A549 (cell line): ENCODE results near the gene PFDN5. TPM values are rescaled to one million over a fixed set of nuclear protein-coding genes. Genes with fewer than 3 reads are reported as not detected.

Experiments
- ATAC-seq, 2 experiments: fragments of 200-7000 bp in 1 of 2; fragments of >200 bp in 1 of 2; cut with Nextera tagmentation in 1 of 2; cut with Tn5 transposase in 1 of 2; 3 replicates each; pipeline versions ENCODE4 v1.8.0 to v1.9.1; 2018 to 2020; ENCODE audit warnings: mild to moderate bottlenecking in 1 of 2, moderate library complexity in 1 of 2
- CTCF ChIA-PET: fragments of 300-600 bp; sonication (Branson Sonifier 250); formaldehyde crosslinking; extraction: SDS; loops from one replicate; lab custom pipeline; 2021; ENCODE audit warnings: antibody characterized with exemption, inconsistent platforms; lab: Yijun Ruan, JAX
- POLR2A ChIA-PET: fragments of 350-600 bp; formaldehyde crosslinking; extraction: SDS; loops from one replicate; lab custom pipeline; 2021; ENCODE audit warnings: antibody characterized with exemption, inconsistent platforms; lab: Yijun Ruan, JAX
- DNase-seq, 2 experiments: peaks; one replicate each; pipeline versions ENCODE4 v3.0.0 to v3.0.0-alpha.2; 2011 to 2016; ENCODE audit warnings: low read depth in 1 of 2, low spot score in 1 of 2
- FAIRE-seq: peaks from 2 replicates; lab custom pipeline; 2011; peaks lifted over from hg19 to GRCh38; lab: Jason Lieb, UNC
- H3K27ac ChIP-seq, 2 experiments: fragments of >200 bp; sonication (Bioruptor Twin); formaldehyde crosslinking; 3 replicates each; pipeline ENCODE4 v1.5.1; 2016 to 2017
- H3K4me1 ChIP-seq: fragments of >200 bp; sonication (Bioruptor Twin); formaldehyde crosslinking; 3 replicates; pipeline ENCODE4 v1.6.1; 2016
- H3K4me2 ChIP-seq: fragments of >200 bp; sonication (Bioruptor Twin); formaldehyde crosslinking; 3 replicates; pipeline ENCODE4 v1.6.1; 2016
- H3K4me3 ChIP-seq: fragments of >200 bp; sonication (Bioruptor Twin); formaldehyde crosslinking; 3 replicates; pipeline ENCODE4 v1.5.1; 2016
- H3K9me3 ChIP-seq: fragments of >200 bp; sonication (Bioruptor Twin); formaldehyde crosslinking; 3 replicates; pipeline ENCODE4 v1.6.1; 2016
- CHD4 ChIP-seq: fragments of 200-600 bp; sonication (generic); IDR thresholded peaks from 2 replicates; pipeline ENCODE4 v1.6.1; 2016; ENCODE audit warnings: antibody characterized with exemption, mild to moderate bottlenecking, borderline replicate concordance
- EHF ChIP-seq: fragments of 250-450 bp; sonication (Bioruptor Pico); IDR thresholded peaks from 2 replicates; pipeline ENCODE4 v1.5.0; 2020; ENCODE audit warnings: mild to moderate bottlenecking
- EP300 ChIP-seq, 2 experiments: fragments of >200 bp; sonication (Bioruptor Twin); formaldehyde crosslinking; IDR thresholded peaks; 2 replicates in 1 of 2; 3 replicates in 1 of 2; pipeline ENCODE4 v1.6.1; 2016 to 2017
- ESRRA ChIP-seq: fragments of 150-350 bp; IDR thresholded peaks from 2 replicates; pipeline ENCODE4 v1.6.1; 2014; ENCODE audit warnings: mild to moderate bottlenecking, low read length, borderline replicate concordance
- FOSL2 ChIP-seq, 2 experiments: fragments of 450-650 bp in 1 of 2; fragments of >200 bp in 1 of 2; sonication (Bioruptor Twin) in 1 of 2; formaldehyde crosslinking; IDR thresholded peaks; 2 replicates each; pipeline versions ENCODE4 v1.5.0 to v1.6.1; 2016 to 2020; ENCODE audit warnings: mild to moderate bottlenecking in 1 of 2, moderate library complexity in 1 of 2
- FOXS1 ChIP-seq: fragments of 250-450 bp; sonication (Bioruptor Pico); IDR thresholded peaks from 2 replicates; pipeline ENCODE4 v1.5.0; 2020; ENCODE audit warnings: mild to moderate bottlenecking, moderate library complexity
- GATA3 ChIP-seq: IDR thresholded peaks from 2 replicates; pipeline ENCODE4 v1.6.1; 2012; ENCODE audit warnings: borderline replicate concordance
- HDAC2 ChIP-seq: fragments of 200-600 bp; sonication (generic); IDR thresholded peaks from 2 replicates; pipeline ENCODE4 v1.6.1; 2016
- HEYL ChIP-seq: fragments of 250-450 bp; sonication (Bioruptor Pico); IDR thresholded peaks from 2 replicates; pipeline ENCODE4 v1.8.0; 2021; ENCODE audit warnings: mild to moderate bottlenecking, moderate library complexity
- HMGXB4 ChIP-seq: fragments of 250-450 bp; sonication (Bioruptor Pico); IDR thresholded peaks from 2 replicates; pipeline ENCODE4 v1.5.0; 2021; ENCODE audit warnings: mild to moderate bottlenecking, moderate library complexity, borderline replicate concordance
- HOXA7 ChIP-seq: fragments of 250-450 bp; sonication (Bioruptor Pico); IDR thresholded peaks from 2 replicates; pipeline ENCODE4 v1.5.0; 2020; ENCODE audit warnings: mild to moderate bottlenecking, moderate library complexity
- HOXB13 ChIP-seq: fragments of 250-450 bp; sonication (Bioruptor Pico); IDR thresholded peaks from 2 replicates; pipeline ENCODE4 v1.5.0; 2020; ENCODE audit warnings: low read depth, mild to moderate bottlenecking, moderate library complexity
- HOXB5 ChIP-seq: fragments of 250-450 bp; sonication (Bioruptor Pico); IDR thresholded peaks from 2 replicates; pipeline ENCODE4 v1.5.0; 2020; ENCODE audit warnings: mild to moderate bottlenecking, moderate library complexity
- KDM1A ChIP-seq: fragments of 200-600 bp; sonication (generic); IDR thresholded peaks from 2 replicates; pipeline ENCODE4 v1.6.1; 2016; ENCODE audit warnings: low read depth, mild to moderate bottlenecking
- KDM5A ChIP-seq: fragments of 200-600 bp; sonication (generic); IDR thresholded peaks from 2 replicates; pipeline ENCODE4 v1.6.1; 2016; ENCODE audit warnings: antibody characterized with exemption, mild to moderate bottlenecking
- MAZ ChIP-seq: fragments of 150-350 bp; IDR thresholded peaks from 2 replicates; pipeline ENCODE4 v1.6.1; 2014; ENCODE audit warnings: antibody characterized with exemption, low read depth, low read length, borderline replicate concordance
- MYC ChIP-seq: IDR thresholded peaks from 2 replicates; pipeline ENCODE4 v1.6.1; 2012; ENCODE audit warnings: mild to moderate bottlenecking, inconsistent platforms, low read length, improper control_type of control experiment, borderline replicate concordance
- NPAS2 ChIP-seq: fragments of 250-450 bp; sonication (Bioruptor Pico); IDR thresholded peaks from 2 replicates; pipeline ENCODE4 v1.8.0; 2022; ENCODE audit warnings: mild to moderate bottlenecking, moderate library complexity, borderline replicate concordance
- NR3C1 ChIP-seq: fragments of >200 bp; sonication (Bioruptor Twin); formaldehyde crosslinking; IDR thresholded peaks from 3 replicates; pipeline ENCODE4 v1.6.1; 2017
- PBX3 ChIP-seq: IDR thresholded peaks from 2 replicates; pipeline ENCODE4 v1.6.1; 2012
- PHF8 ChIP-seq: fragments of 200-600 bp; sonication (generic); IDR thresholded peaks from 2 replicates; pipeline ENCODE4 v1.6.1; 2016; ENCODE audit warnings: low read depth, mild to moderate bottlenecking, antibody characterized with exemption, moderate library complexity, borderline replicate concordance
- POLR2A ChIP-seq: IDR thresholded peaks from 2 replicates; pipeline ENCODE4 v1.6.1; 2012; ENCODE audit warnings: mild to moderate bottlenecking, low read length
- POLR2AphosphoS2 ChIP-seq: conservative IDR thresholded peaks from 2 replicates; pipeline ENCODE4 v1.6.1; 2012; ENCODE audit warnings: low read length, improper control_type of control experiment, inconsistent platforms
- RAD21 ChIP-seq, 2 experiments: fragments of >200 bp in 1 of 2; sonication (Bioruptor Twin) in 1 of 2; formaldehyde crosslinking in 1 of 2; IDR thresholded peaks in 1 of 2; conservative IDR thresholded peaks in 1 of 2; 2 replicates in 1 of 2; 3 replicates in 1 of 2; pipeline ENCODE4 v1.6.1; 2012 to 2018; ENCODE audit warnings: inconsistent platforms in 1 of 2
- RARB ChIP-seq: fragments of 250-450 bp; sonication (Bioruptor Pico); IDR thresholded peaks from 2 replicates; pipeline ENCODE4 v1.8.0; 2021; ENCODE audit warnings: mild to moderate bottlenecking, moderate library complexity
- RFX5 ChIP-seq: fragments of 450-650 bp; IDR thresholded peaks from 2 replicates; pipeline ENCODE4 v1.7.1; 2014; ENCODE audit warnings: antibody characterized with exemption, mild to moderate bottlenecking, moderate library complexity
- RNF2 ChIP-seq: fragments of 200-600 bp; sonication (generic); IDR thresholded peaks from 2 replicates; pipeline ENCODE4 v1.6.1; 2016; ENCODE audit warnings: low read depth, mild to moderate bottlenecking, antibody characterized with exemption, moderate library complexity, borderline replicate concordance
- SMC3 ChIP-seq: fragments of >200 bp; sonication (Bioruptor Twin); formaldehyde crosslinking; IDR thresholded peaks from 3 replicates; pipeline ENCODE4 v1.6.1; 2018; ENCODE audit warnings: inconsistent platforms
- SREBF2 ChIP-seq: fragments of 450-650 bp; IDR thresholded peaks from 2 replicates; pipeline ENCODE4 v1.6.1; 2014; ENCODE audit warnings: mild to moderate bottlenecking, moderate library complexity
- TFCP2L1 ChIP-seq: fragments of 250-450 bp; sonication (Bioruptor Pico); IDR thresholded peaks from 2 replicates; pipeline ENCODE4 v1.5.0; 2021; ENCODE audit warnings: mild to moderate bottlenecking
- ZSCAN20 ChIP-seq: fragments of 250-450 bp; sonication (Bioruptor Pico); IDR thresholded peaks from 2 replicates; pipeline ENCODE4 v1.8.0; 2022; ENCODE audit warnings: mild to moderate bottlenecking, moderate library complexity
- WGBS: methylation state at CpG from one replicate; pipeline ENCODE4 v1.1.6; 2017; ENCODE audit errors: missing lambda C conversion rate; 5-methylcytosine and 5-hydroxymethylcytosine counted together
- polyA plus RNA-seq, 4 experiments: library from polyadenylated mRNA; depleted of rRNA in 3 of 4; stranded (reverse); fragments of >200 nt; fragmentation: RNase III in 1 of 4; extraction: RNeasy Plus Mini Kit Qiagen cat#74134 plus additional on column Dnase treatment in 1 of 4; gene quantifications; 2 replicates in 3 of 4; 3 replicates in 1 of 4; pipeline ENCODE4 v1.2.3, GENCODE V29; 2011 to 2017
- TF ChIP-seq, protein P1 (sequence below): fragments of >200 bp; sonication (Bioruptor Twin); formaldehyde crosslinking; IDR thresholded peaks from 2 replicates; pipeline ENCODE4 v1.6.1; 2016
- TF ChIP-seq, protein P2 (sequence below): IDR thresholded peaks from 2 replicates; pipeline ENCODE4 v1.6.1; 2012; ENCODE audit warnings: low read depth, borderline replicate concordance
- TF ChIP-seq, protein P3 (sequence below): IDR thresholded peaks from 2 replicates; pipeline ENCODE4 v1.6.1; 2012
- TF ChIP-seq, protein P4 (sequence below): fragments of >200 bp; sonication (Bioruptor Twin); formaldehyde crosslinking; IDR thresholded peaks from 3 replicates; pipeline ENCODE4 v1.6.1; 2016
- TF ChIP-seq, protein P5 (sequence below): fragments of 150-350 bp; IDR thresholded peaks from 2 replicates; pipeline ENCODE4 v1.6.1; 2014; ENCODE audit warnings: low read depth, mild to moderate bottlenecking, low read length

Gene PFDN5
- polyA plus RNA-seq, 2 of the 4 experiments (the other 2 are of a cell fraction), result 685 to 729 TPM

DNA sequence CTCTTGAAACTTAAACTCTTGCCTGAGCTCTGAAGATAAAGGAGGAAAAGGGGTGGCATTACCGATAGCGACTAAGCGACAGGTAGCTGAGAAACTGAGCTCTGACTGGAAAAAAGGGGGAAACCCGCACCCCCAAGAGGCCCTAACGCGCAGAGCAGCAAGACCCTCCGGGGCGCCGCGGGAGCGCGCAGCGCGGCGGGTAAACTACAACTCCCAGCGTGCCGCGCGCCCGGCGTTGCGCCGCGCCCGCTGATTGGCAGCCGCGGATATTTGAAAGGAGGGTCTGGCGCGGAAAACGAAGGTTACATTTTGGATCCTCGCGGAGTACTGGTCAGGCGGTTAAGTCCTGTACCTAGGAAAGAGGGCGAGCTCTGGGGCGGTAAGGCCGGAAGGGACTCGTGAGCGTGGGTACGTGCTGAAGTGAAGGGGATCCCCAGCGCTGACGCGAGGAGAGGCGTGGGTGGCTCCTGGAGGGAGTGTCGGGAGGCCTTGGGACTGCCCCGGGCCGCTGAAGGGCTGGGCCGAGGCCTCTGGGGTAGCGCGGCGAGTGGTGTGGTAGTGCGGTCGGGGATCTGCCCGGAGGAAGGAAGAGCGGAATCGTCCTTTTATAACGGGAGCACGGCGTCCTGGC lies 27.2 kb upstream of the PFDN5 start, which contains the start of gene ESPL1:
ESPL1 (plus strand) TSS at position 301 of the 631 bp plus-strand sequence. CDS start 468 bp downstream, outside the sequence.
- WGBS, result 2% methylated on average over 58 of the region's 58 CpGs
- peak within 1 kb of the TSS; percentile 65 for H3K4me3 ChIP-seq
- CTCF ChIA-PET, result interaction anchor here (0.6 to 11.8 kb wide), 21 partner anchors 10 to 984 kb away, joined by 3 to 190 read pairs (median 5); partner anchors contain the start of gene AAAS
- ATAC-seq (peak; percentile 92 to 94), FAIRE-seq (no peak), DNase-seq (peak; percentile 82 to 92)
- peak within 1 kb of the TSS; percentile 75 to 90 for H3K27ac ChIP-seq
- no peaks in the 10 kb centered on the region for H3K9me3 ChIP-seq
- POLR2A ChIA-PET, result interaction anchor here (0.9 to 3.0 kb wide), 5 partner anchors 15 to 53 kb away, joined by 3 to 10 read pairs (median 5); partner anchors contain the start of genes AAAS and PFDN5
- H3K4me1 ChIP-seq, result peaks cover 12% of the 10 kb centered on the region
- H3K4me2 ChIP-seq, result peak within 1 kb of the TSS; percentile 73
- TF ChIP-seq, protein P1, sequence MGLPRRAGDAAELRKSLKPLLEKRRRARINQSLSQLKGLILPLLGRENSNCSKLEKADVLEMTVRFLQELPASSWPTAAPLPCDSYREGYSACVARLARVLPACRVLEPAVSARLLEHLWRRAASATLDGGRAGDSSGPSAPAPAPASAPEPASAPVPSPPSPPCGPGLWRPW, result no peak
- TF ChIP-seq SREBF2 (no peak), HOXB5 (CRISPR knock-in tag) (no peak), HDAC2 (peak; percentile 62; the same call in 1 of the 2 replicates), RARB (no peak), HMGXB4 (no peak), NR3C1 (no peak), MYC (no peak), ZSCAN20 (no peak), HOXB13 (no peak), PBX3 (peak; percentile 51; the same call in 1 of the 2 replicates), PHF8 (peak; percentile 30; the same call in 1 of the 2 replicates), HOXA7 (CRISPR knock-in tag) (no peak), HEYL (CRISPR knock-in tag) (no peak), EP300 (IDR thresholded peaks at IDR 0.05) (no peak), CHD4 (no peak), ESRRA (no peak), POLR2A (no peak), KDM1A (no peak), GATA3 (no peak), EHF (CRISPR knock-in tag) (no peak), MAZ (no peak), SMC3 (peak; percentile 44; the same call in 2 of the 3 replicates), RFX5 (no peak), POLR2AphosphoS2 (no peak), RNF2 (no peak), FOXS1 (no peak), FOSL2 (IDR thresholded peaks at IDR 0.05) (no peak), FOSL2 (CRISPR knock-in tag; IDR thresholded peaks at IDR 0.05) (no peak), RAD21 (conservative IDR thresholded peaks at IDR 0.05 in 1 of 2, IDR thresholded peaks at IDR 0.05 in 1 of 2) (peak; percentile 41 to 47; a peak in 3 of 5 replicates), TFCP2L1 (CRISPR knock-in tag) (no peak), KDM5A (peak; percentile 51; the same call in 1 of the 2 replicates), NPAS2 (CRISPR knock-in tag) (no peak)
- TF ChIP-seq, protein P2, sequence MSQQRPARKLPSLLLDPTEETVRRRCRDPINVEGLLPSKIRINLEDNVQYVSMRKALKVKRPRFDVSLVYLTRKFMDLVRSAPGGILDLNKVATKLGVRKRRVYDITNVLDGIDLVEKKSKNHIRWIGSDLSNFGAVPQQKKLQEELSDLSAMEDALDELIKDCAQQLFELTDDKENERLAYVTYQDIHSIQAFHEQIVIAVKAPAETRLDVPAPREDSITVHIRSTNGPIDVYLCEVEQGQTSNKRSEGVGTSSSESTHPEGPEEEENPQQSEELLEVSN, result peak; percentile 44; the same call in 1 of the 2 replicates
- TF ChIP-seq, protein P3, sequence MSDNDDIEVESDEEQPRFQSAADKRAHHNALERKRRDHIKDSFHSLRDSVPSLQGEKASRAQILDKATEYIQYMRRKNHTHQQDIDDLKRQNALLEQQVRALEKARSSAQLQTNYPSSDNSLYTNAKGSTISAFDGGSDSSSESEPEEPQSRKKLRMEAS, result peak; percentile 71
- TF ChIP-seq, protein P4, sequence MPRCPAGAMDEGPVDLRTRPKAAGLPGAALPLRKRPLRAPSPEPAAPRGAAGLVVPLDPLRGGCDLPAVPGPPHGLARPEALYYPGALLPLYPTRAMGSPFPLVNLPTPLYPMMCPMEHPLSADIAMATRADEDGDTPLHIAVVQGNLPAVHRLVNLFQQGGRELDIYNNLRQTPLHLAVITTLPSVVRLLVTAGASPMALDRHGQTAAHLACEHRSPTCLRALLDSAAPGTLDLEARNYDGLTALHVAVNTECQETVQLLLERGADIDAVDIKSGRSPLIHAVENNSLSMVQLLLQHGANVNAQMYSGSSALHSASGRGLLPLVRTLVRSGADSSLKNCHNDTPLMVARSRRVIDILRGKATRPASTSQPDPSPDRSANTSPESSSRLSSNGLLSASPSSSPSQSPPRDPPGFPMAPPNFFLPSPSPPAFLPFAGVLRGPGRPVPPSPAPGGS, result no peak
- TF ChIP-seq, protein P5, sequence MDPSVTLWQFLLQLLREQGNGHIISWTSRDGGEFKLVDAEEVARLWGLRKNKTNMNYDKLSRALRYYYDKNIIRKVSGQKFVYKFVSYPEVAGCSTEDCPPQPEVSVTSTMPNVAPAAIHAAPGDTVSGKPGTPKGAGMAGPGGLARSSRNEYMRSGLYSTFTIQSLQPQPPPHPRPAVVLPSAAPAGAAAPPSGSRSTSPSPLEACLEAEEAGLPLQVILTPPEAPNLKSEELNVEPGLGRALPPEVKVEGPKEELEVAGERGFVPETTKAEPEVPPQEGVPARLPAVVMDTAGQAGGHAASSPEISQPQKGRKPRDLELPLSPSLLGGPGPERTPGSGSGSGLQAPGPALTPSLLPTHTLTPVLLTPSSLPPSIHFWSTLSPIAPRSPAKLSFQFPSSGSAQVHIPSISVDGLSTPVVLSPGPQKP, result no peak
